GM21515 (cell line): ENCODE data around the gene TTLL1.

Experiments used
- ATAC-seq: cut with Tn5 transposase; IDR thresholded peaks from one replicate; pipeline ENCODE4 v1.9.1; 2021; ENCODE audit not compliant: unreplicated experiment

The TTLL1 gene

DNA sequence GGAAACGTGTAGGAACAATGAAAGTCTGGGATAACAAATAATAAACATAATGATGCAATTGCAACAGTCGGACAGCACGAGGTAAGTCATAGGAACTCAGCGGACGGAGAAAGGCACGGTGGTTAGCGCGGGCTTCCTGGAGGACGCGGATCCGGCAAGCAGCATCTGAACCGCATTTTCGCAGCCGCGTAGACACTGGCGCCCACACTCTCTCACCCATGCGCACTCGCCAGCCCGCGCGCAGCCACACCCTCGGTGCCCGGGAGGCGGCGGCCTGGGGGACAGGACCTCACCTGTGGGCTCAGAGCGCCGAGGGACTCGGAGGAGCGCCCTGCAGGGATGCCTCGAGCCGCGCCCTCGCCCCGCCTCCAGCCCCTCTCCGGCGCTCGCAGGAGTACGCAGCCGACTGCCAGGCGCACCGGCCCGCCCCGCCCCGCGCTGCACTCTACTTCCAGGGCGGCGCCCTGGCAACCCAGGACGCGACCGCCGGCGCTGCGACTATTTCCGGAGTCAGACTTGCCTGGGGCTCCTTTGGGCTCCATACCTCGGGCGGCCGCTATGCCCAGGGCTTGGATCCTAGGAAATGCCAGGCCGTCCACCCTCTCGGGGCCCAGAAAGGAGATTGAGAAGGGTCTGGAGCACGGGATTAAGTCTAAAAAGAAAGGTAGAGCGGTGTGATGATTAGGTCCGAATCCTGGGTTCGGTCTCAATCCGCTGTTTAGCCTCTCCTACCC is at the start of gene TTLL1:
Gene TTLL1 (minus strand): TSS at position 408 of the 734 bp plus-strand sequence. CDS start 13,805 bp downstream, outside the sequence.
- ATAC-seq = peak; percentile 76

DNA sequence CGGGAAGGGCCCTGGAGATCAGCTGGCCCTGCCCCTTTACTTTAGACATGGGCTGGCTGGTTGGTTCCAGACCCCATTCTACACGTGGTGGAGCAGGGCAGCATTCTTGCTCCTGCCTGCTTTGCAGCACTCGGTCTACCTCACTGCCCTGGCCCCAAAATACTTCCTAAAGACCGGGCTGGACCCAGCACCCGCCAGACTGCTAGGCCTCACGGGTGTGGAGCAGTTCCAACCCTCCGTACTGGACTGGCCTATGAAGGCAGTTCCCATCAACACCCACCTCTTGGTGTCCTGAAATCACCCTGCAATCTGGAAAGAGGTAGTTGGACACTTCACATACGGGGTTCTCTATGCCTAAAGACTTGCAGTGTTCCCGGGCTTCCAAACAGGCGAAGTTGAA is 47.6 kb upstream of the TTLL1 start:
- ATAC-seq = no peak

DNA sequence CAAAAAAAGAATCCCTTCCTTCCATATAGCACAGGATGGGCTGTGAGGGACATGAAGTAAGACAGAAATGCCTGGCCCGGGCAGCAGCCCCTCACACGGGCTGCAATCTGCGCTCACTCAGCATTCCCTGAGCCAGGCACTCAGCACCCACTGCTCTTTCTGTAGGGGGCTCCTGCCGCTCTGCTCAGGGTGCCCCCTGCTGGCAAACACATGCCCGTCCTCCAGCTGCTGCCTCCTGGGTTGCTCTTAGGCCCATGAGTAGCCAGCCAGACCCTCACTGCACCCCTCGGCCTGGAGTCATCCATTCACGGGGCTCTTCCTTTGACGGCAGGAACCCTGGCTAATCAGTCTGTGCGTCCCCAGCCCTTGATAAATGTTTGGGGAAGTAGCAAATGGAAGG is 47.1 kb upstream of the TTLL1 start:
- ATAC-seq = no peak

DNA sequence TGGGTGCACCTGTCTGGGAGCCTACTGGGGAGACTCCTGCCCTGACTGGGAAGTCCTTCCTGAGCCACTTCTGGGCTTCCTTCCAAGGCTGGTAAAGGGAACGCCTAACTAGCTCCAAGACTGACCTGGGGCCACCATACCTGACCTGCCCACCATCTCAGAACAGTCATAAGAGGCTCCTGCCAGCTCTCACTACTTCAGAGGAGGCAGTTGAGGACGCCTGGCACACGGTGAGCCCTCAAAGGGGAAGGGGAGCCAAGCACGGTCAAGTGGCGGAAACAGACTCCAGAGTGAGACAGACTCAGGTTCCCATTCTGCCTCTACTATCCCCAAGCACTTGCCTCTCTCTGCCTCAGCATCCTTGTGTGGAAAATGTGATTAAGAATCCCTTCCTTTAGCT is 46.4 kb upstream of the TTLL1 start:
- ATAC-seq = no peak

DNA sequence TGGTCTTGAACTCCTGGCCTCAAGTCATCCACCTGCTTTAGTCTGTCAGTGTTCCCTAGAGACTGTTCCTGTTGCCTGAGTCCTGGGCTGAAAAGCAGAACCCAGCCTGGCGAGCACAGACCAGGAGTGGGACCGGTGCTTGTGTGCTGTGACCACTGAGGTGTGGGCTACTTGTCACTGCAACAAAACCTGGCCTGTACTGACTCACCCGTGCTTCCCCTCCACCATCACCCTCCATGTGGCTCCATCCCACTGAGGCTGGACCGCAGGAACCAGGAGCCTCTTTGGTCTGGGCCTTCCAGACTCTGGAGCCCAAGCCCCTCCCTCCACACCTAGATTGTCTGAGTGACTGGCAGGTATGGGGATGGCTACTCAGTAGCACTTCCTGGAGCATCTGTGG is 45.4 kb upstream of the TTLL1 start:
- ATAC-seq = no peak

DNA sequence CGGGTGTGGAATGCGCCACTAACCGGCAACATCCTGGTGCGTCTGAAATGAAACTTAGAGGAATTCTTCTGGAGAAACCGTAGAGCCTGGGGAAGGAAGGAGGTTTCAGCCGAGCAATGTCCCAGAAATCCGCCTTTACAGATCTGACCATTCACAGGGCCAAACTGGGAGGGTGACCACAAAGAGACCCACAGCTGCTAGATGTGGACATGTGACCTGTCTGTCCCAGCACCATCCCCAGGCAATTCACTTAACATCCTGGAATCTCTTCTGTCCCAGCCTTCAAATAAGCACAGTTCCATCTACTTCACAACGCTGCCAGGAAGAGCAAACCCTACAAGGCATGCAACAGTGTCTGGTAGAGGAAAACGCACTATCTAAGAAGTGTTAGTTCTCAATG is 44.2 kb upstream of the TTLL1 start:
- ATAC-seq = no peak

DNA sequence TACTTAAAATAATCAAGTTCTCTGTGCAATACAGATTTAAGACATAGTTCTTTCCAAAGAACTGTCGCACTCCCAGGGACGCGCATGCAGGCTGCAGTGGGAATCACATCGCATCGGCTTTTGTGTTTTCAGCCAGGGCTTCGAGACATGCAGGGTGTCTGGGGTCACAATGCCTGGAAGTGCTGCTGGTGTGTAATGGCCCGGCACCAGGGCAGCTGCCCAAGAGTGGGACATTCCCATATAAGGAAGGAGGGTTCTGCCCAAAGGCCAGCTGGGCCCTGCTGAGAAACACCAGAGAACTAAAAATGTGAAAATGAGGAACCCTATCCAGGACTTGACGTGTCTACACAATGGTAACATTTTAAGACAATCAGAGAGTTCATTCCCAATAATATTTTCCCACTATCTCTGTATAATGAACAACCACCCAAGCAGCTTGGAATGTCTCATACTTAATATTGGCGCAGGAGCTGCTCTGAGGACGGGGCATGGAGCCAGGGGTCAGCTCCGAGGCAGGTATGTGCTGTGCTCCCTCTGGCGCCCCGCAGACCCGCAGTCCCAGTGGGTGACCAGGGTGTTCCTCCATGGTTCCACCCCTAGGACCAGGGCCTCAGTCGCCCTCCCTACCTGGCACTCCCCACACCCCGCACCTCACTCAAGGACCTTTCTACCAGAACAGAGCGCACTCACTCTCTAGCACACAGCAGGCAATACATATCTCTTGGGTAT is 42.7 kb upstream of the TTLL1 start:
- ATAC-seq = no peak

DNA sequence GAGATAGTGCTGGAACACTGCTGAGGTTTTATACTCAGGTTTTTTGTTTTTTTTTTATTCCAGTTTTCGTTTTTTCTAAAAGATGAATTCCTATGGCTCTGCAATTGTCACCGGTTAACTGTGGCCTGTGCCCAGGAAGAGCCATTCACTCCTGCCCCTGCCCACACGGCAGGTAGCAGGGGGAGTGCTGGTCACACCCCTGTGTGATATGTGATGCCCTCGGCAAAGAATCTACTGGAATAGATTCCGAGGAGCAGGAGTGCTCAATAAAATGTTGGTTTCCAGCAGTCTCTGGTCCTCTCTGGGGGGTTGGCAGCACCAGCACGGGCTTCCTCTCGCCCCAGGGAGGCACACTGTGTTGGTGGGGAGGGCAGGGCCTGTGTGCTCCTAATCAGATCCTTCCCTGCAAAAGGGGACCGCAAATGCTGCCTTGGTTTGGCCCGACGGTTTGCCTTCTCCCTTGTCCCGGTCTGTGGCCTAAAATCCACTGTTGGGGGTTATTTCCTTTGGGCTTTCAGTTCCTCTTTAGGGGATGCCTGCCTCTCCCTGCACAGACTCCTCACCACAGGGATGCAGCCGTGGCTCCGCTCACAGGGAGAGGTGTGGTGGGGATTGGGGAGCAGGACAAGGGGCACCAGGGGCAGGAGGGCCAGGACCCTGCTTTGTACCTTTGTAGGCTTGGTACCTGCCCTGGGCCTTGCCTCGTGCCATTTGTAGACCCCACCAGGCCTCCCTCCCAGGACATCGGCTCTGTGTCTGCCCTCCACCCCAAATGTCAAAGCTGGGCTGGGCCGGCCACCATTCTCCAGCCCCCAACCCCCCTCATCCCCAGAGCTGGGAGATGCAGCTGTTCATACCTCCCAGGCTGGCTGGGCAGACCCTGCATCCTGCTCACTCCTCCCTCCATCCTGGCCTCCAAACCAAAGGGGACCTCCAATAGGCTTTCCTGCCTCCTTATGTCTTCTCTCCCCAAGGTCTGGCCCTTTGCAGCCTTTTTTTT is 40.5 kb upstream of the TTLL1 start:
- ATAC-seq = no peak

DNA sequence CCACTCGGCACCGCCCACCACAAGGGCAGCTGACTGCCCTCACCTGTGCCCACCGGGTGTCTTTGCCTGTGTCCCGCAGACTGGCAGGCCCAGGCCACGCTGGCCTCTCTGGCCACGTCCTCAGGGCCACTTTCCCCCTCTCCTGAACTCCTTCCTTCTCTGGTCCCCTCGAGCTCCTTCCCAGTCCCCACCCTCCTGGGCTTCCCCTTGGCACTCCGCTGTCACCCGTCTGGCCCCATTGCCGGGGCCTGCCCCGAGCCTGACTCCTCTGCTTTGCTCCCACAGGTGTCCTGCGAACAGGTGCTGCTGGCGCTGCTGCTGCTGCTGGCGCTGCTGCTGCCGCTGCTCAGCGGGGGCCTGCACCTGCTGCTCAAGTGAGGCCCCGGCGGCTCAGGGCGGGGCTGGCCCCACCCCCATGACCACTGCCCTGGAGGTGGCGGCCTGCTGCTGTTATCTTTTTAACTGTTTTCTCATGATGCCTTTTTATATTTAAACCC is 39.8 kb upstream of the TTLL1 start:
- no peak for ATAC-seq

DNA sequence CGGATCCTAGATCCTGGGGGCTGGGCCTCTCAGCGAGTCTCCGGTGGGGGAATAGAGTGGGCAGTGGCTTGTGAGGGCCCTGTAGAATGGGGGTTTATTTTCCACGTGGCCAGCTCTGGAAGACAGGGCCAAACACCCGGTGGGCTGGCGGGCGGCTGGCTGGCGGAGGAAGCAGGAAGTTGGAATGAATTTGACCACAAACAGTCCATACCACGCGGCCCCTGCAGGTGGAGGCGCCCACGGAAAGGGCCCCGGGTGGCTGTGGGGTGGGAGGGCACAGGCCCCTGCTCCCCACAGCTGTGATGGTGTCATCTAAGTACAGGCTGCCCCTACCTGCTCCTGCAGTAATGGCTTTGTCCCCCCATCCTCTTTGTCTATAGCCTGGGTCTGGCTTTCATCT is 38.9 kb upstream of the TTLL1 start:
- ATAC-seq = no peak

DNA sequence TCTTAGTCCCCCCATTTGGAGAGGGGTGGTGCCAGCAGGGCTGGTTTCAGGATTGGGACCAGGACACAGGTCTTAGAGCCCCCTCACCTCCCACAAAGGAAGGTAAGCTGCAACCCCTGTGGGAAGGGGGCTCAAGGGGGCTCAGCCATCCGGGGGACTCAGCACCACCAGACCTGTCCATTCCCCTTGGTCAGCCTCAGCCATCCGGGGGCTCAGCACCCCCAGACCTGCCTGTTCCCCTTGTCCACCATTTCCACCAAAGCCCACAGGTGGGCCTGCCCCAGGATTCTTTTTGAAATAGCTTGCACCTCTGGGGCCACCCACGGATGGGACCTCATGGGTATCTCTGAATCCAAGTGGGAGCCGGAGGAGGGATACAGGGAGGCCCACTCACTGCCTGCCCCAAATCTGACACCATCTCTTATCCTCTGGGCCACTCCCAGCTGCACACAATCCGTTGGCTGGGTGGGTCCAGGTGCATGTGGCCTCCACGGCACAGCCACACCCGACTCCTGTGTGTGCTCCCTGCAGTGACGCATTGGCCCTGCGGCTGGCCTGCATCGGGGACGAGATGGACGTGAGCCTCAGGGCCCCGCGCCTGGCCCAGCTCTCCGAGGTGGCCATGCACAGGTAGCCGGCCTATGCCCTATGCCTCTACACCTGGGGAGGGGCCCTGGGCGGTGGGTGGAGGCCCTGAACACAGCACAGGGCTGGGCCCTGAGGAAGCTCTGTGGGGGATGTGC is 38.1 kb upstream of the TTLL1 start:
- no peak for ATAC-seq

DNA sequence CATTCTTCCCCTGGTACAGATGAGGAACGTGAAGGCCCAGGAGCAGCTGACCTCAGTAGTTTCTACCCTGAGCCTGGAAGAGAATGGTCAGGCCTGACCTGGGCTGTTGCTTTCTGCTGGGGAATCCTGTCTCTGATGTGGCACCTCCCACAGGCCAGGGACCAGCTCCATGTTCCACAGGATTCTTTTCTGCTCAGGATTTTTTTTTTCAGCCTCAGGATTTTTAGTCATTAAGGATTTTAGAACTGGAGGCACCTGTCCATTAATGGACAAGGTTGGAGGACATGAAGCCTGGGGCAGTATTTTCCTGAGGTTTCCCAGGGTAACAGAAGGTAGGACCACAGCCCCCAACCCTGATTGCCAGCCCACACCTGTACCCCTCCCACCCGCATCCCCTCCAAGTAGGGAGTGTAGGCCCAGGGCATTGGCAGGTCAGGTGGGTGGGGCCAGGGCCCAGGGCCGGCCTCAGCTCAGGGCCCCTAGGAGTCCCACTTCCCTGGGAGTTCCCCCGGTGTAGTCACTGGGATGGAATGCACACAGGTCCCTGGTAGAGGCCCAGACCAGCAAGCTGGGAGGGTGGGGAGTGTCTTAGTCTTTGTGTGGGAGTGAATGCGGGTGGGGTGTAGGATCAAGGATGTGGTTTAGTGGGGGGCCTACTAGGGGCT is 37.4 kb upstream of the TTLL1 start:
- no peak for ATAC-seq

DNA sequence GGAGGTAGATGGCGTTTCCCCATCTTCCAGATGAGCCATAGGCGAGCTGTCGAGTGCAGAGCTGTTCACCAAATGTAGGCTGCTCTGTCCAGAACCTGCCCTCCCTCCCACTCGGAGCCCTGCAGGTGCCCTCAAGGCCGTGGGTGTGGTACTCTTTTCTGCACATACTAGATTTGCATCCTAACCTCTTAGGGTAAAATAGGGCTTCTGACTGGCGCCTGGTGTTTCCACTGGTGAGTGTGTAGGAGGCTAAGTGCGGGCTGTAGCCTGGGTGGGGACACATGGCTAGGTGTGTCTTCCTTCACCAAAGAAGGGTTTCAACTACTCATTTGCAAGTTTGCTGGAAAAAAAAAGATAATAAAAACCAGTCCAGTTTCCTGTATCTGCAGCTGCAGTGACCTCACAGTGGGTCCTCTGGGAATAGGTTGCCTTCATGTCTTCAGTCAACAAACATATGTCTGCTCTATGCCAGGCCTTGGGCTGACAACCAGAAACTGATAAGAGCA is 29.8 kb upstream of the TTLL1 start:
- no peak for ATAC-seq

DNA sequence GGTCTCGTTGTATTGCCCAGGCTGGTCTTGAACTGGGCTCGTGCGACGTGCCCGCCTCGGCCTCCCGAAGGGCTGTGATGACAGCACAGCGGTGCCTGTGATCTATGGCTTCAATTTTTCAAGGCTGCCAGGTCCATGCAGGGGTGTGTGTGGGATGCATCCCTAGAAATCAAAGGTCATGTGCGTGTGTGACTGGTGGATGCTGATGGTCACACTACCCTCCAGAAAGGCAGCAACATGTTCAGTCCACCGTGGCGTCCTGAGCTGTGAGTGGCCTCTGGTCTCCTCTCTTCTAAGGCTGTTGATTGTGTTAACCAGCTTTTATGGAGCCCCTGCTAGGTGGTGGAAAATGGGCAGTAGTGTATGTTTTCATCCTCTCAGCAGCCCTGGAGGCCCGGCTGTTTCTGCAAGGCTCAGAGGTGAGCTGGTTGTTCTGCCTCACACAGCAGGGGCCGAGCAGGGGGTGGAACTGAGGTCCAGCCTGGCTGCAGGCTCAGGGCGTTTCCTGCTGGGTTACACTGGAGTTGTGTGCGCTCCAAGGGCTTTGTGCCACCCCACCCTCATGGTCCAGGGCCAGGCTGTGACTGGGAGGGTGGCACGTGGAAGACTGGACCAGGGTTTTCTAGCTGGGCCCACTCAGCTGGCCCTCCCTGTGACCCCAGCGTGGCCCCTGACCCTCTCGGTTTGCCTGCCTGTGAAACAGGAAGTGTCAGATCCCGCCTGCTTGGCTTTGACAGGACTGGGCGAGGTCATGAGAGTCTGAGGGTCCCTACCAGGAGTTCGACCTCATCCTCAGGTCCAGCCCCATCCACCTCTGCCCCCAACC is 29.0 kb upstream of the TTLL1 start:
- ATAC-seq = no peak

DNA sequence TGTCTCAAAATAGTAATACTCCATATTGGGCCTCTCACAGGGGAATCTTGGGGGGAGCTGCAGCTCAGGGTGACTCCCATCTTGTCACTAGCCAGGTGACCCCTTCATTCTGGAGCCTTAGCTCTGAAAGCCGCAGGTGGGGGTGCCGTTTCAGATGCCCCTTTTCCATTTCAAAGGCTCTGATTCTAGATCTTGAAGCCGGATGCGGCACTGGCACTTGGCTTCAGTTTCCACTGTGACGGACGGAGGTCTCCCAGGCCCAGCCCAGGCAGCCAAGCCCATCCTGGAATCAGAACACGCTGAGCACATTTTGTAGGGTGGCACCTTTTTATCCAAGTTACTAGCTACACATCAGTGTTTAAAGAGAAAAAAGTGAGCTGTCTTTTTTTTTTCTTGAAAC is 27.7 kb upstream of the TTLL1 start:
- ATAC-seq = no peak

DNA sequence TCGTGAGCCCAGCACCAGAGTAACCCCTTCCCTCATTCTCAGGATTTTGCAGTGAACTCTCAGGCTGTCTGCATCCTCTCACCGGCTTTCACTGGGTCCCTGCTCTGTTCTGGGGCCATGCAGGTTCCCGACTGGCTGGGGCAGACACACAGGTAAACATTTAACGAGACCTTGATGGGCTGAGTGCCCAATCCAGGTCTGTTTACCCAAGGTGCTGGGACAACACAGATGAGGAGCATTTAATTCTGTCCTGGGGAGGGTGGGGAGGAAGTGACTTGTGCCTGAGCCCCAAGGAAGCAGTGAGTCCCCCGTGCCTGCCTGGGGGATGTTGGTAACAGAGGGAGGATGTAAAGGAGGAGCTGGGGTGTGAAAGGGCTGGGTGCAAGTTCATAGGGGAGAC is 25.8 kb upstream of the TTLL1 start:
- no peak for ATAC-seq

DNA sequence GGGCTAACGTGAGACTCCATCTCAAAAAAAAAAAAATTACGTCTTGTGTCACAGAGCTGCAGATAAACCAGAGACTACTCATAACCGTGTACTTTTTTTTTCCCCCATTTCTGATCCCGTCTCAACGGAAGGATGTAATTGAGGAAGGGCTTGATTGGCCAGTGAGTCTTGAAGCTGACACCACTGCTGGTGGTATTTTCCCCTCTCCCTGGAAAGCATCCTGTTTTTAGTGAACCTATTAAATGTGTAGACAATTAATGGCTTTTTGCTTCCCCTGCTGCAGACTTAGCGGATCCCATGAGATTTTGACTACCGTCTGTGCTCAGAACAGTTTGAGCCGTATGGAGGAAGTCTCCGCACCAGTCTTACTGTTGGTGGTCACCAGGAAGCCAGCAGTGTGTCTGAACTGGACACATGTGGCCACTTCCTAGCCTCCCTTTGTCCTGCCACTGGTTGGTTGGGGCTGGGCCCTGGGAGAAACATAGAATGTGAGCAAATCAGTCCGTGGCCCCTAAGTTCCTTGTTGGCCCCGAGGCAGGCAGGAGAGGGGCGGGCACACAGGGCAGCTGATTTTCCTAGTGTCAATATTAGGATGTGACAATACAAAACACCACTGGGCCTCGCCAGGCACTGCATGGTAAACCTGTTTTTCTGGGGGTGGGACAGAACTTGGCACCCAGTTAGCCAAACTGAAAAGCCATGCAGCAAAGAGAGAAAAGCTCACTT is 24.5 kb upstream of the TTLL1 start:
- ATAC-seq = no peak

DNA sequence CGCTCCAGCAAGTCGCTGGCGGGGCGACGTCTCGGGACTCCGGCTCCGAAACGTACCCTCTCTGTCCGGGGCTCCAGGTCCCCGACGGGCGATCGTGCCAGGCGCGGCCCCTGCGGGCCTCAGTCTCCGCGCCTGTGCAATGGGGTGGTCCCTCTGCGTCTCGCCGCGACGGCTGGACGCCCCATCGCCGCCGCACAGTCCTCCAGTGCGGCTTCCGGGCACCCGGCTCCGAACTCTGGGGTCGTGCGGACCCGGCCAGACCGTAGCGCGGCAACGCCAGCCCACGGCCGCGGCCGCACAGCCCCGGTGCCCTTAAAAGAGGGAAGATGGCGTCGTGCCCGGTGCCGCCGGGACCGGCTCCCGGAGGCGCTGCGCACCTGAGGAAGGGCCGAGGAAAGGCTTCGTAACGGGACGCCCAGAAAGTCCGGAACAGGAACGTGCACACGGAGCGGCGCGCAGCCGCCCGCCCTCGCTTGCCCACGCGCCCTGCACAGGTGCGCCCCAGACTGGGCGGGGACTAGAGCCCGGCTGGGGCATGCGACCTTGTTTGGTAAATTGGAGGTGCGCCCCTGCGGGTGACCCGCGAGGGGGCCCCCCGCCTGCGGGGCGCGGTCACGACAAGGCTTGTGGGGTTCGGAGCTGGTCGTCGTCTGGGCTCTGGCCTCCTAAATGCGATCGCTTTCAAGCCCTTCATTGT is 21.9 kb upstream of the TTLL1 start:
- no peak for ATAC-seq
